IPS DF 4.7 (cell line): ENCODE measurements around the gene GLYAT.

Source experiments
- DNase-seq: peaks from one replicate; pipeline ENCODE4 v3.0.0-alpha.2; 2013; ENCODE audit warnings: low spot score; ENCODE audit errors: extremely low read depth

GLYAT gene

GRCh38 chr11:58731819-58732218 is at the start of gene GLYAT:
Gene GLYAT, minus strand, starts transcription at chr11:58731943. Its CDS starts 7,447 bp downstream, at chr11:58724496.
- DNase-seq: no peak

GRCh38 chr11:58781345-58781744 is 49.6 kb upstream of the GLYAT start:
- DNase-seq: no peak

GRCh38 chr11:58780578-58780977 is 48.8 kb upstream of the GLYAT start:
- no peak for DNase-seq

- DNase-seq: no peak
Measured at GRCh38 chr11:58776891-58777710, 45.4 kb upstream of the GLYAT start.

GRCh38 chr11:58775066-58775708 is 43.4 kb upstream of the GLYAT start:
- DNase-seq: no peak

- DNase-seq: no peak
Measured at GRCh38 chr11:58774164-58774593, 42.4 kb upstream of the GLYAT start.

- DNase-seq: no peak
Measured at GRCh38 chr11:58773337-58773736, 41.6 kb upstream of the GLYAT start.

- no peak for DNase-seq
Measured at GRCh38 chr11:58772329-58773285, 40.9 kb upstream of the GLYAT start.

GRCh38 chr11:58771458-58771855 is 39.7 kb upstream of the GLYAT start:
- no peak for DNase-seq

GRCh38 chr11:58770627-58771457 is 39.1 kb upstream of the GLYAT start:
- DNase-seq: no peak

GRCh38 chr11:58770166-58770565 is 38.4 kb upstream of the GLYAT start:
- DNase-seq: no peak

- no peak for DNase-seq
Measured at GRCh38 chr11:58769308-58769707, 37.6 kb upstream of the GLYAT start.

GRCh38 chr11:58768137-58768536 is 36.4 kb upstream of the GLYAT start:
- DNase-seq: no peak

- no peak for DNase-seq
Measured at GRCh38 chr11:58765078-58765477, 33.3 kb upstream of the GLYAT start.

- DNase-seq: no peak
Measured at GRCh38 chr11:58763120-58763490, 31.4 kb upstream of the GLYAT start.

- no peak for DNase-seq
Measured at GRCh38 chr11:58762284-58763119, 30.8 kb upstream of the GLYAT start.

- no peak for DNase-seq
Measured at GRCh38 chr11:58757439-58757838, 25.7 kb upstream of the GLYAT start.

GRCh38 chr11:58745705-58746364 is 14.1 kb upstream of the GLYAT start:
- DNase-seq: no peak

GRCh38 chr11:58744988-58745704 is 13.4 kb upstream of the GLYAT start:
- no peak for DNase-seq
